ENCODE measurements around the gene BLVRA. TPM values are rescaled to one million over a fixed set of nuclear protein-coding genes. Genes with fewer than 3 reads are reported as not detected.

Gene BLVRA
- total RNA-seq, 4 donors from 2014 or later, result 20.4 to 93.0 (median 56.5) TPM

GRCh38 chr7:43764807-43765491 is 6.5 kb downstream of the BLVRA start:
- intact Hi-C loops (cut with DNase I; ENCODE audit: low total_unique reads), result no loop called here
- H3K27ac ChIP-seq, result peak overlapping the region; percentile 43 to 53

GRCh38 chr7:43766564-43766963 is 8.1 kb downstream of the BLVRA start:
- TF ChIP-seq CTCF (IDR thresholded peaks at IDR 0.05) (no peak), POLR2A (IDR thresholded peaks at IDR 0.05) (no peak)
- H3K9me3 ChIP-seq, result no peaks in the 10 kb centered on the region
- H3K27ac ChIP-seq, result no peak overlapping the region
- DNase-seq, result no peak
- no peak overlapping the region for H3K4me3 ChIP-seq
- H3K27me3 ChIP-seq, result no peaks in the 10 kb centered on the region
- H3K36me3 ChIP-seq, result no peaks in the 10 kb centered on the region
- peaks cover 0 to 5% of the 10 kb centered on the region in 2 donors for H3K4me1 ChIP-seq
- intact Hi-C loops (cut with DNase I; ENCODE audit: low total_unique reads), result no loop called here

More at GRCh38 chr7:43764807-43765491, 6.5 kb downstream of the BLVRA start:
- DNase-seq, result no peak
- TF ChIP-seq POLR2A (IDR thresholded peaks at IDR 0.05), result no peak
- no peak for TF ChIP-seq CTCF (IDR thresholded peaks at IDR 0.05)
- Histone ChIP-seq H3K4me3 (no peak overlapping the region), H3K27me3 (no peaks in the 10 kb centered on the region), H3K36me3 (no peaks in the 10 kb centered on the region), H3K4me1 (peaks cover 0 to 5% of the 10 kb centered on the region in 2 donors), H3K9me3 (no peaks in the 10 kb centered on the region)

GRCh38 chr7:43767311-43767710 is 8.8 kb downstream of the BLVRA start:
- peaks cover 0 to 5% of the 10 kb centered on the region in 2 donors for H3K4me1 ChIP-seq
- no peaks in the 10 kb centered on the region for H3K27me3 ChIP-seq
- H3K4me3 ChIP-seq, result no peak overlapping the region
- no peak overlapping the region for H3K27ac ChIP-seq
- intact Hi-C loops (cut with DNase I; ENCODE audit: low total_unique reads), result no loop called here
- no peak for TF ChIP-seq POLR2A (IDR thresholded peaks at IDR 0.05)
- no peak for TF ChIP-seq CTCF (IDR thresholded peaks at IDR 0.05)
- H3K36me3 ChIP-seq, result no peaks in the 10 kb centered on the region
- no peaks in the 10 kb centered on the region for H3K9me3 ChIP-seq
- no peak for DNase-seq

- DNase-seq, result no peak
- Histone ChIP-seq H3K4me3 (no peak overlapping the region), H3K36me3 (no peaks in the 10 kb centered on the region), H3K27ac (no peak overlapping the region), H3K27me3 (no peaks in the 10 kb centered on the region), H3K4me1 (peaks cover 0 to 5% of the 10 kb centered on the region in 2 donors), H3K9me3 (no peaks in the 10 kb centered on the region)
- no peak for TF ChIP-seq CTCF (IDR thresholded peaks at IDR 0.05)
- no peak for TF ChIP-seq POLR2A (IDR thresholded peaks at IDR 0.05)
- intact Hi-C loops (cut with DNase I; ENCODE audit: low total_unique reads), result no loop called here
Observed at GRCh38 chr7:43768201-43768886, 9.9 kb downstream of the BLVRA start.

GRCh38 chr7:43768887-43769272 is 10.4 kb downstream of the BLVRA start:
- H3K4me3 ChIP-seq, result no peak overlapping the region
- no peak for TF ChIP-seq CTCF (IDR thresholded peaks at IDR 0.05)
- no peak for TF ChIP-seq POLR2A (IDR thresholded peaks at IDR 0.05)
- DNase-seq, result no peak
- intact Hi-C loops (cut with DNase I; ENCODE audit: low total_unique reads), result no loop called here
- peaks cover 0 to 5% of the 10 kb centered on the region in 2 donors for H3K4me1 ChIP-seq
- no peaks in the 10 kb centered on the region for H3K36me3 ChIP-seq
- H3K27ac ChIP-seq, result no peak overlapping the region
- H3K9me3 ChIP-seq, result no peaks in the 10 kb centered on the region
- H3K27me3 ChIP-seq, result no peaks in the 10 kb centered on the region

Data from uterus (tissue), 4 donors.